ENCODE measurements around the gene FRMD4A.
A peak's percentile ranks its signal among the peaks of the same experiment; 100 is the strongest.
"Not testable (repeated sequence)": the region's sequence is repeated elsewhere in the genome, so short reads cannot be mapped to it uniquely, and the experiment has no call there.

Gene FRMD4A

DNA sequence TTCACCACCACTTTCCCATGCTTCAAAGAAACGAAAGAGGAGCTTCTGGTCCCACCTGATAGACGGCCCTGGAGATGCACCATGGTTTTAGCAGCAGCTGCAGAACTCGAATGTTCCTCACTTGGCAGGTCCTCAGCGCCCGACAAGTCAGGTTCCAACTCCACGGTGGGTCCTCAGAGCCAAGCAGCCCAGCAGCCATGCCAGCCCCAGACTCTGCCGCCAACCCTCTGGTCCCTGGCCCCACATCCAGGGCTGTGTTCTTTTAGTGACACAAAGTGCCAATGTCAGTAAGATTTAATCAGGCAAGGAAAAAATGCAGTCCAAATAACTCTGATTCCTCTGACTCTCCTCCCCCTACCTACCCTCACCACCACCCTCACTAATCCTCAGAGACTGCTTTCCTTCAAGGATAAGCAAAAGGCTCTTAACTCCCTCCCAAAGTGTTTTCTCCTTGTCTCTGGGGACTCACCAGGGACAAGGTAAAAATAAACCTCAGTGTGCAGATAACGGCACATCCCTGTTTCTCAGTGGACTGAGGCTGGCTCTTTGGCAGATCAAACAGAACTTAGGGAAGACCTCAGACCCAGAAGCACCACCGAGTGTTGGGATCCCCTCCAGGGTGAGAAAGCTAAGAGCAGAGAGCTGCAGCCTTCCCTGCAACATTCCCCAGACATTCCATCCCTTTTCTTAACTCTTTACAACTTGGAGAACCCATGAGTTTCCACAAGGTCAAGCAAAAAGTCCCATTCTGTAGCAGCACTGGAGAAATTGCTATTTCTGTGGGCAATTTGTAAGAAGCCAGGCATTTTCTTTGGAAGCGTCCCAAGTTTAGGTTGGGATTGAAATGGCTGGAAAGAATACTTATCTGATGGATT lies 358.9 kb downstream of the FRMD4A start:
- DNase-seq = no peak

GRCh38 chr10:13970957-13971353 lies 359.8 kb downstream of the FRMD4A start:
- no peak for DNase-seq

DNA sequence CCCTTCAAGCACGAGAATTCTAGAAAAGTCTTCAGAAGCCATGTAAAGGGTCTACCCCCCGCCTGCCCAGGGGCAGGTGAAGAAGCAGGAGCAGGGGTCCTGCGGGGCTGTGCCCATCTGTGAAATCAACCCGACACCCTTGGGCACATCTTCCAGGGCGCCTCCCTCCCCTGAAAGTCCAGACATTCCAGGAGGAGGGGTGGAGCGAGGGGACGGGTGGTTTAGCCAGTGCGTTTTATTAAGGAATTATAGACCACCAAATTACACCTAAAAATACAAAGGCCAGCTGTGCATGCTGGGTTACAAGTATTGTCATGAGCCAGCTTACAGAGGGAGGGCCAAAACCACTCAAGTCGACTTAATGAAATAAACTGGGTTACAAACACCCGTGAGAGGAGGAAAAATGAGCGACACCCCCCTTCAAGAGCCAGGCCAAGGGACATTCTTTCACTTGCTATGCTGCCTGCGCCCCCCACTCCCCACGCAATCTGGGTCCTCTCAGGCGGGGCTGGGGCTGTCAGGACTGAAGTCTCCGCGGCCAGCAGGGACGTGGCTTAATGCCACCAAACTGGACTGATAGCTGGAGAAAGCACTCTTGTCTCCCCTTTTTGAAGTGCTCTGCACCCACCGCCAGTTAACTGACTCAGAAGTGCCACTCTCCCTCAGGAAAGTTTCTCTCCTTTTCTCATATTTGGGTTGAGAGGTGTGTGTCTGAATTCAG lies 360.3 kb downstream of the FRMD4A start:
- no peak for DNase-seq

DNA sequence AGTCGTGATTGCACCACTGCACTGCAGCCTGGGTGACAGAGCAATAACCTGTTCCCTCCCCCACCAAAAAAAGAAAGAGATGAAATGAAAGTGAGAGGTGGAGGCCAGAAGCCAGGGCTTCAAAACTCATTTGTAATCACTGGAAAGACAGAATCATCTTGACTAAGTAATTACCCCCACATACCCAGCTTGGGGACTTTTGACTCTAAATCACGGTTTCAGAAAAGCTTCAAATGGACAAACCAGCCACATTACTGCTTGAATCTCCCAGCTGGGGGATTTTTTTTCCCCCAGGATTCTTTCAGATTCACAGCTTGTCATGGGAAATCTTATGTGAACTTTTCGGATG lies 361.0 kb downstream of the FRMD4A start:
- DNase-seq = no peak

DNA sequence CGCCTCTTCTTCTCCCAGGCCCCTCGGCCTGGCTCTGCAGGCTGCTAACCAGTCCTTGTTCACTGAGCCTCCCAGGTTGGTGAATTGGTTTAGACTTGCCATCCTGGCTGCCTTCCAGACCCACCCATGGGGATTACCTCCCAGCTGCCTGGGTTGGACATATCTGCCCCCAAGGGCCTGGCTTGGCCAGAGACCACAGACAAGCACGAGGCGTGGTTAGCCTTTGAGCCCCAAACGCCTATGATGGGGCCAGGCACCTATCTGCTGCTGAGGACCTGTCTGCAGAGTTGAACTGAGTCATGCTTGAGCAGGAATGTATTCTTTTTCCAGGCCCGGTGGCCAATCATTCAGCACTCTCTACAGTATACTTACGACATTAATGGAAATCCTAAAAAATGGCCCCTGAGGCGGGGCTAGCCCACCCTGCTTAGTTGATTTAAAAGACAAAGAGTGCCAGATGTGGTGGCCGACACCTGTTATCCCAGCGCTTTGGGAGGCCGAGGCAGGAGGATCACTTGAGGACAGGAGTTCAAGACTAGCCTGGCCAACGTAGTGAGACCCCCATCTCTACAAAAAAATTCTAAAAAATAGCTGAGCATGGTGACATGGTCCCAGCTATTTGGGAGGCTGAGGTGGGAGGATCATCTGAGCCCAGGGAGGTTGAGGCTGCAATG lies 361.5 kb downstream of the FRMD4A start:
- DNase-seq = no peak

DNA sequence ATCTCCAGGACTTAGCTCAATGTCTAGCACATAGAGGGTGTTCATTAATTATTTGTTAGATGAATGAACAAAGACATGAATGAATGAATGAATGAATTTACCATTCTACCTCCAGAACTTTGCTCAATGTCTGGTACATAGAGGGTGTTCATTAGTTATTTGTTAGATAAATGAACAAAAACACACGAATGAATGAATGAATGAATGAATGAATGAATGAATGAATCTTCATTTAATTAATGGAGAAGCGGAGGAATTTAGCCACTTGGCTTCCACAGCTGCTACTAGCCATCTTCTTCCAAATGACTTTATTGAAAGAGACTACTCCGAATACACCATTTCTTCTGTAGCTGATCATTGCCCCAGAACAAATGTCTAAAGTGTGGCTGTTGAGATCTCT lies 368.9 kb downstream of the FRMD4A start:
- DNase-seq = no peak

DNA sequence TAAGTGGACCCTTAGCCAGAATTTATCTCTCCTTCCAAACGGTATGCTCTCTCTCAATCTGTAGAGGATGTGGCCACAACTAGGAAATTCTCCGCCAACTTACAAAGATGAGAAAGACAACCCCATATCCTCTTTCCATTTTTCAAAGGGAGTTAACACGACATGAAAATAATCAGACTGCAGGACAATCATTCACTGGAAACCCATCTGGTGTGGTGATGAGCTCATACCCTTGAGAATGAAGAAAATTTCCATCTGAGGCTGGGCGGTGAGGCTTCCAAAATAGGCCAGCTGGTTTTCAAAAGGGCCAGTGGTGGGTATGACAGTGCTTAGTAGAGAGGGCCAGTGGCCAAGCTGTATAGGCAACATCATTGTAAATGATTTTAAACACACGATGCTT lies 369.6 kb downstream of the FRMD4A start:
- peak; percentile 7 for DNase-seq

- DNase-seq = no peak
Observed at GRCh38 chr10:13960603-13961002, 370.1 kb downstream of the FRMD4A start.

- DNase-seq = no peak
Observed at GRCh38 chr10:13959443-13960359, 371.0 kb downstream of the FRMD4A start.

DNA sequence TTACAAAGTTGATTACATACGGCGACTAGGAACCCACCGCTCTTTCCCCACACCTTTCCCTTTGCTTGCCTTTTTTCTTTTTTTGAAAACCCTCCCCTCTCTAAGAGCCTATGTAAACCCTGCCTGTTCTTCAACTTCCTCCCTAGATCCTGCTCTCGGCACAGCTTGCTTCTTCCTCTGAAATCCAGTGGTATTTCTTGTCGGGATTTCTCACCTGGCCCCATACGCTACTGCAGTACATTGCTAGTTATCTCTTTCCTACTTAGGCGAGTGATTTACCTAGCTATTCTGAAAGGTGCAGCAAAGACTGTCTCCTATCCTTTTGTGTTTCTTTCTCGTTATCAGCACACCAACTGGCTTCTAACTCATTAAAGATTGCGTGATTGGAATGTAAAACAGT lies 372.9 kb downstream of the FRMD4A start:
- no peak for DNase-seq

GRCh38 chr10:13956826-13957225 lies 373.9 kb downstream of the FRMD4A start:
- DNase-seq = no peak

- DNase-seq = no peak
Observed at GRCh38 chr10:13955409-13956068, 375.2 kb downstream of the FRMD4A start.

DNA sequence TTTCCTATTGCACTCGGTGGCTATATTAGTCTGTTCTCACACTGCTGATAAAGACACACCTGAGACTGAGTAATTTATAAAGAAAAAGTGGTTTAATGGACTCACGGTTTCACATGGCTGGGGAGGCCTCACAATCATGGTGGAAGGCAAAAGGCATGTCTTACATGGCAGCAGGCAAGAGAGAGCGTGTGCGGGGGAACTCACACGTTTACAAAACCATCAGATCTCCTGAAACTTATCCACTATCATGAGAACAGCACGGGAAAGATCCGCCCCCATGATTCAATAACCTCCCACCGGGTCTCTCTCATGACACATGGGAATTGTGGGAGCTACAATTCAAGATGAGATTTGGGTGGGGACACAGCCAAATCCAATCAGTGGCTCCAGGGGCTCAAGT lies 376.5 kb downstream of the FRMD4A start:
- not testable (repeated sequence) for DNase-seq

- no peak for DNase-seq
Observed at GRCh38 chr10:13953371-13953770, 377.4 kb downstream of the FRMD4A start.

DNA sequence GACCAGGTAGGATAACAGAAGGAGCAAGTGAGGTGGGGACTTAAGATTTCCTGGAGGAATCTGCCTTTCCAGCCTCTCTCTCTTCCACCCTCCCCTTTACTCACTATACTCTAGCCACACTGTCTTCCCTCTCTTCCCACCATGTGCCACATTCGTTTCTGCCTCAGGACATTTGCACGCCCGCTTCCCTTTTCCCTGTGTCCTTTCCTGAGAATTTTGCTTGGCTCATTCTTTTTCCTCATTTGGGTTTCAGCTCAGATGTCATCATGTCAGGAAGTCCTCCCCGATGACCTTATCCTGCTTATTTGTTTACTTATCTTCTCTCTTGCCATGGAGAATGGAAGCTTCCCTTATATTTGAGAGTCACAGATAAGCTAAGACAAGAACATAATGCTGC lies 380.2 kb downstream of the FRMD4A start:
- no peak for DNase-seq

GRCh38 chr10:13949844-13950542 lies 380.7 kb downstream of the FRMD4A start:
- DNase-seq = no peak

- DNase-seq = no peak
Observed at GRCh38 chr10:13946209-13946460, 384.6 kb downstream of the FRMD4A start.

DNA sequence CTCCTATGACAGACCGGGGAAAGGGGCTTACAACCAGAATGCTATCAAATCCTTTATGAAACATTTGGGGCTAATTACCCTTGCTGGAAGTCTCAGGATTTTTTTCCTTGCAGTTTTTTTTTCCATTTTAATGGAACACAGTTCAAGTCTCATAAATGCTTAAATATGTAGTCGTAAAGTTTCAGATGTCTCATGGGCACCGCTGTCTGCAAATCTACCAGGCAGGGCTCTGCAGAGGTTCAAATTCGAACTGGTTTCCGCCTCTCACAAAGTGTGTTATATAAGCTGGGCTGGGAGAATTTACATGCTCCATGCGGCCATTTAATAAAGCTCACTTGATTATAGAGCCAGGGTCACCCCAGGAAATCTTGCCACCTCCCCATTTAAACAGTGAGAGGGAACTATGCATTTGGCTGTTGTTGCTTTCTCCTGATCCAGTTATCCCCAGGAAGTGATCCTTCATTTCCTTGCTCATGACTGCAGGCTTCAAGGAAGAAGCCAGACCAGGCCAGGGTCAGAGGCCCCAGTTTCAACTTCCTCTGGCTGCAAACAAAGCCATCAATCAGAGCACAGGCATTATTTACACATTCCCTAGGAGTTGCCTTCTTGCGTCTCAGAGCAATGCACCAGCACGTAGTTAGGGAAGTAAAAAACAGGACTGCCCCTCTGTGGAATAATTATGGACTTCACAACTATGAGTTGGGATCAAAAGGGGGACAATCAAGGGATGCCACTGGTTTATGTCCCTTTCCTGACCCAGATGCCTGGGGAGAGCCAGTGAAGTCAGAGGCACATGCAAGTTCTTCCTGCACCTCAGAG lies 385.1 kb downstream of the FRMD4A start:
- no peak for DNase-seq

DNA sequence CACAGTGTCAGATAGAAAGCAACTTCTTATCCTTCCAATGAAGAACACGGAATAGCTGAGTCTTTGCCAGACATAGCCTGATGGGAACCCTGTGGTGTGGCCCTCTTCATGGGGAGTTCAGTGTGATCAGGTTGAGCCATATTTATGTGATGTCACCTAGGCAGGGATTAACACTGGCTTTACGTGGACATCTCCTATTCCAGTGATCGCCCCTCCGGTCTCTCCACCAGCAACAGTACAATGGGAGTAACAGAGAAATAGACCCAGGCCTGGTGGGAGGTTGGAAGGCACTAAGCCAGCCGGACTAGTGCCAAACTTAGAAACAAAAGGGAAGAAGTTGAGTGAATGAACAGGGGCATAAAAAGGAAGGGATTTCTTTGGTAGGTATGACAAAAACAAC lies 385.9 kb downstream of the FRMD4A start:
- no peak for DNase-seq

DNA sequence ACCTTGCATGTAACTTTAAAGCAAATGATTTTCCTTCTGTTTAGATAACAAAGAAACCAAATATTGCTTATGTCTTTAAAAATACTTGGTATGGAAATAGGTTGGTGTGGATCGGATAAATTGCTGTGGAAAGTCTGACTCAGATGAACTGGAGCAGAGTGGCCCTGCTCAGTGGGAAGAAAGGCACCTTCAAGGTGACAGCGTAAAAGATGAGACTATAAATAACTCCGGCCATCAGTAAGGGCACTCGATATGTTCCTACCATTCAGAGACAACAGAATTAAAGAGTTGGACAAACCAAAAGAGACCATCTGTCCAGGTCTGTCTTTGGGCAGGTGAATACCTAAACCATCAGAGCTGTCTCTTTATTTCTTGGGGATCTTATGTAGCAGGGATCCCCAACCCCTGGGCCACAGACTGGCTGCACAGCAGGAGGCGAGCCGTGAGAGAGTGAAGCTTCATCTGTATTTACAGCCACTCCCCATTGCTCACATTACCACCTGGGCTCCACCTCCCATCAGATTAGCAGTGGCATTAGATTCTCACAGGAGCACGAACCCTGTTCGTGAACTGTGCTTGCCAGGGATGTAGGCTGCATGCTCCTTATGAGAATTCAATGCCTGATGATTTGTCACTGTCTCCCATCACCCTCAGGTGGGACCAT lies 386.9 kb downstream of the FRMD4A start:
- no peak for DNase-seq

Data from NCI-H1694 (cell line).